GM06990 (cell line): ENCODE data around the gene ZNF200.

ENCODE experiments used
- DNase-seq: peaks from one replicate; pipeline ENCODE4 v3.0.0-alpha.2; 2011; ENCODE audit not compliant: insufficient read length; ENCODE audit errors: extremely low read depth
- H3K27me3 ChIP-seq: replicated peaks from 2 replicates; pipeline ENCODE4 v1.6.0; 2011; ENCODE audit warnings: low read length; ENCODE audit not compliant: control insufficient read depth, insufficient read depth
- H3K36me3 ChIP-seq: 2 replicates; pipeline ENCODE4 v1.5.1; 2011; ENCODE audit warnings: low read length; ENCODE audit not compliant: control insufficient read depth, insufficient read depth
- H3K4me3 ChIP-seq: replicated peaks from 2 replicates; pipeline ENCODE4 v1.5.1; 2011; ENCODE audit warnings: low read depth, mild to moderate bottlenecking, control low read depth, low read length
- CTCF ChIP-seq: IDR thresholded peaks from 2 replicates; pipeline ENCODE4 v1.5.1; 2011; ENCODE audit warnings: low read length, control low read depth, mild to moderate bottlenecking, inconsistent platforms; ENCODE audit not compliant: insufficient read depth, poor library complexity, severe bottlenecking

Gene ZNF200

DNA sequence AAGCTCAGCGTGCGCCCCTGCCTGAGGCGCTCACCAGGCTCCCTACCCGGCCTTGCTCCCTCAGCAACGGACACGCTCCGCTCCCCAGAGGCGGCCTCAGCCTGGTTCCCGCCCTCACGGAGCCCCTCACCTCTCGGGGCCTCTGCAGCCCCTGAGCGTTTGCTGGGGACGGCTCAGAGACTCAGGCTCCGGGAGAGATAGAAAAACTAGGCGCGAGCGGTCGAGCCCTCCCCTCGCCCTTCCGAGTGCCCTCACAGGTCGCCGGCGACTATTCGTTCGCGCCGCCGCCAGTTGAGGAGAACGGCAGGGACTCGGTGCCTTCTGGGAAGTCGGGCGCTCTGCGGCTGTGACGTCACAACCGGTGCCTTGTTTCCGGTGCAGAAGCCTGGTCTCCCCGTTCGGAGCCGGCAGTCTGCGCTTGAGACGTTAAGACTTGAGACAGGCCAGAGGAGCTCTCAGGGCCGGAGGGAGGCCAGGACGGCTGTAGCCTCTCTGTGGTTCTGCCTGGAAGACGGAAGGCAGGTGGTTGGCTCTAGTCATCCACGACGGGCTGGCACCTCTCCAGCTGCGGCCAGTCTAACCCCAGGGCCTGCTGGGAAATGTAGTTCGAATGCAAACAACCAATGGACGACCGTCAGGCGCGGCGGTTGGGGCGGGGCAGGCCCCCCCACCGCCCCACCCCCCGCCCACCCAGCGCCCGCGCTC is at the start of gene ZNF200:
Gene ZNF200 (minus strand): TSS at position 302 of the 705 bp plus-strand sequence. CDS start 1,403 bp downstream, outside the sequence.
- no peaks in the 10 kb centered on the region for H3K27me3 ChIP-seq
- H3K36me3 ChIP-seq, result peaks cover 8% of the 10 kb centered on the region
- peak; percentile 94 for DNase-seq
- peak within 1 kb of the TSS; percentile 92 for H3K4me3 ChIP-seq
- no peak for TF ChIP-seq CTCF

- H3K27me3 ChIP-seq, result no peaks in the 10 kb centered on the region
- peak overlapping the region; percentile 86 for H3K4me3 ChIP-seq
- H3K36me3 ChIP-seq, result peaks cover 20% of the 10 kb centered on the region
- TF ChIP-seq CTCF, result no peak
- DNase-seq, result peak; percentile 43
These were observed 48.8 kb upstream of the ZNF200 start for GRCh38 chr16:3283543-3284447.

GRCh38 chr16:3282730-3283542 is 48.0 kb upstream of the ZNF200 start, which contains the start of gene ZNF263:
TSS of gene ZNF263 (plus strand) at chr16:3283491. CDS start at chr16:3283819, 328 bp downstream.
- DNase-seq, result peak; percentile 98
- Histone ChIP-seq H3K4me3 (peak within 1 kb of the TSS; percentile 86), H3K36me3 (peaks cover 15% of the 10 kb centered on the region), H3K27me3 (no peaks in the 10 kb centered on the region)
- no peak for TF ChIP-seq CTCF

GRCh38 chr16:3282103-3282729 is 47.3 kb upstream of the ZNF200 start:
- Histone ChIP-seq H3K27me3 (no peaks in the 10 kb centered on the region), H3K4me3 (peak overlapping the region; percentile 86), H3K36me3 (peaks cover 15% of the 10 kb centered on the region)
- no peak for DNase-seq
- no peak for TF ChIP-seq CTCF

DNA sequence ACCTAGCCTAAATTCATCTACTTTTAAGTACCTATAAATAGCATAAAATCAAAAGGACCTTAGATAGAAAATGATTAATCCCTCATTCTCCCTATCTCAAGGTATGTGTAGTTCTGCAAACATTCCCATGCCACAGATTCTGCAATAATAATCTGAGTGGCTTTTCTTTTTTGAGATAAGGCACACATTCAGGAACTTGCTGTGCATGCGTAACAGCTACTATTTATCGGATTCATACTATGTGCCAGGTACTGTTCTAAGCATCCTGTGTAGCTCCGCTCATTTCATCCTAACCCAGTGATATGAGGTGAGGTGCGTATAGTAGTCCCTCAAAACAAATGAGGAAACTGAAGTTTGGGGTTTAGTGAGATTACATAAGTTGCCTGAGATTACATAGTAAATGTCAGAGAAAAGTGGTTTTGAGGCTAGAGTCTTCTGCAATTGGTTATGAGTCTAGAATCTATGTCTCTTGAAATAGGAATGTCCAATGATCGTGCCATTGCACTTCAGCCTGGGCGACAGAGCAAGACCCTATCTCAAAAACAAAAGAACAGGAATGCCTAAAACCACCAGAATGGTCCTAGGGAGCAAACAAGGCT is 46.4 kb upstream of the ZNF200 start:
- no peak for TF ChIP-seq CTCF
- Histone ChIP-seq H3K4me3 (no peak overlapping the region), H3K36me3 (peaks cover 12% of the 10 kb centered on the region), H3K27me3 (no peaks in the 10 kb centered on the region)
- no peak for DNase-seq
